ENCODE measurements around the gene CEL. TPM values are rescaled to one million over a fixed set of nuclear protein-coding genes. Genes with fewer than 3 reads are reported as not detected.

Gene CEL
- total RNA-seq, 1 experiment from 2014 or later, result 6.9 TPM

GRCh38 chr9:133107961-133108793 is 46.4 kb downstream of the CEL start:
- no peaks in the 10 kb centered on the region for H3K4me1 ChIP-seq (ENCODE audit: control insufficient read depth in 1 of 2, insufficient read depth in 2 of 2, low read length in 2 of 2)
- DNase-seq (ENCODE audit: low read depth, low spot score) (no peak), ATAC-seq (no peak)
- ChIA-PET POLR2A (no interaction called here), RAD21 (ENCODE audit: low non-redundant PET in 1 of 2, low total read pairs in 2 of 2, uncharacterized antibody in 2 of 2, unreplicated experiment in 2 of 2) (no interaction called here), CTCF (interaction anchor here (3.9 kb wide), 1 partner anchor 37 kb away, joined by 20 read pairs; no protein-coding TSS in a partner anchor)
- no peaks in the 10 kb centered on the region for H3K9me3 ChIP-seq (ENCODE audit: control insufficient read depth in 1 of 2, insufficient read depth in 1 of 2, low read depth in 1 of 2, low read length in 2 of 2)
- TF ChIP-seq ZBTB33 (IDR thresholded peaks at IDR 0.05; ENCODE audit: extremely low read depth, insufficient replicate concordance, low read length) (no peak), POLR2AphosphoS5 (IDR thresholded peaks at IDR 0.05; ENCODE audit: low read depth, low read length) (no peak), EZH2phosphoT487 (IDR thresholded peaks at IDR 0.05; ENCODE audit: borderline replicate concordance) (no peak), REST (IDR thresholded peaks at IDR 0.05; ENCODE audit: low read depth) (no peak), ELF1 (IDR thresholded peaks at IDR 0.05; ENCODE audit: borderline replicate concordance, low read depth) (no peak), SIN3A (IDR thresholded peaks at IDR 0.05; ENCODE audit: low read depth) (no peak), EGR1 (IDR thresholded peaks at IDR 0.05; ENCODE audit: low read depth) (no peak), FOSL1 (IDR thresholded peaks at IDR 0.05; ENCODE audit: low read depth) (no peak), JUND (IDR thresholded peaks at IDR 0.05) (no peak), SP1 (IDR thresholded peaks at IDR 0.05; ENCODE audit: low read depth) (no peak), ZFX (IDR thresholded peaks at IDR 0.05) (no peak), CTCF (IDR thresholded peaks at IDR 0.05 in 2 of 3, conservative IDR thresholded peaks at IDR 0.05 in 1 of 3; ENCODE audit: borderline replicate concordance in 1 of 3, insufficient read depth in 1 of 3, low read depth in 2 of 3, low read length in 2 of 3) (no peak), CBX3 (IDR thresholded peaks at IDR 0.05; ENCODE audit: low read depth) (no peak), ATF3 (IDR thresholded peaks at IDR 0.05) (no peak), TCF7L2 (IDR thresholded peaks at IDR 0.05; ENCODE audit: borderline replicate concordance, extremely low read depth, insufficient read depth, insufficient read length) (no peak), RAD21 (IDR thresholded peaks at IDR 0.05; ENCODE audit: low read depth) (no peak), YY1 (IDR thresholded peaks at IDR 0.05; ENCODE audit: extremely low read depth, insufficient replicate concordance, low read depth, low read length) (no peak), POLR2A (IDR thresholded peaks at IDR 0.05; ENCODE audit: borderline replicate concordance, extremely low read depth, insufficient read depth, insufficient read length) (no peak)
- intact Hi-C loops (cut with micrococcal nuclease), result no loop called here
- peaks cover 20 to 36% of the 10 kb centered on the region in 2 experiments for H3K36me3 ChIP-seq (ENCODE audit: control insufficient read depth in 1 of 2, insufficient read depth in 2 of 2, low read length in 2 of 2)
- no peak overlapping the region for H3K27ac ChIP-seq (ENCODE audit: low read depth, low read length)
- no peaks in the 10 kb centered on the region for H3K9me2 ChIP-seq (ENCODE audit: insufficient read depth)
- no peaks in the 10 kb centered on the region for H4K20me1 ChIP-seq (ENCODE audit: insufficient read depth)
- H3K4me2 ChIP-seq (ENCODE audit: low read length), result no peak overlapping the region
- no peaks in the 10 kb centered on the region for H3K27me3 ChIP-seq (ENCODE audit: insufficient read depth, low read length)
- no peak overlapping the region for H3K9ac ChIP-seq (ENCODE audit: low read length)
- H3K79me2 ChIP-seq (ENCODE audit: insufficient read depth, low read length), result no peaks in the 10 kb centered on the region; the same call in 1 of the 2 replicates
- BruUV-seq (replicated peaks), result TSS peak; percentile 10
- H3K4me3 ChIP-seq (replicated peaks in 1 of 2; ENCODE audit: low read depth in 1 of 2, low read length in 2 of 2), result no peak overlapping the region
- no peak overlapping the region for H2AFZ ChIP-seq (ENCODE audit: low read depth, low read length, poor library complexity, severe bottlenecking)
